Upper lobe of left lung (tissue), 4 donors: ENCODE results near the gene RAB34.

Source experiments
- CTCF ChIP-seq, 6 experiments: fragments of 450-650 bp in 4 of 6; fragments of 200-600 bp in 2 of 6; sonication (generic) in 2 of 6; IDR thresholded peaks; one replicate each; pipeline ENCODE4 v1.5.1; 2016 to 2019; ENCODE audit warnings: antibody characterized with exemption in 6 of 6
- EP300 ChIP-seq, 4 donors: sonication (generic); formaldehyde crosslinking; IDR thresholded peaks; one replicate each; pipeline ENCODE4 v1.5.1; 2017; ENCODE audit warnings: antibody characterized with exemption in 4 of 4, control low read depth in 2 of 4
- POLR2A ChIP-seq, 4 donors: fragments of 450-650 bp; IDR thresholded peaks; one replicate each; pipeline ENCODE4 v1.5.1; 2016 to 2017; ENCODE audit warnings: antibody characterized with exemption in 4 of 4, mild to moderate bottlenecking in 2 of 4
- POLR2AphosphoS5 ChIP-seq, 2 donors: sonication (generic); formaldehyde crosslinking; IDR thresholded peaks; one replicate each; pipeline ENCODE4 v1.5.1; 2017; ENCODE audit warnings: antibody characterized with exemption in 2 of 2

GRCh38 chr17:28737770-28738679 is 20.4 kb upstream of the RAB34 start:
- TF ChIP-seq CTCF (IDR thresholded peaks at IDR 0.05) = no peak
- TF ChIP-seq EP300 (IDR thresholded peaks at IDR 0.05) = no peak
- no peak for TF ChIP-seq POLR2A (IDR thresholded peaks at IDR 0.05)
- no peak for TF ChIP-seq POLR2AphosphoS5 (IDR thresholded peaks at IDR 0.05)
